Testis (tissue), 2 donors: ENCODE data around the gene ANXA6.

Experiments used
- CTCF ChIP-seq, 3 experiments: fragments of 450-650 bp in 2 of 3; fragments of 200-600 bp in 1 of 3; sonication (generic) in 1 of 3; IDR thresholded peaks; one replicate each; pipeline ENCODE4 v1.5.1; 2016 to 2019; ENCODE audit warnings: antibody characterized with exemption in 3 of 3, mild to moderate bottlenecking in 2 of 3, moderate library complexity in 1 of 3
- POLR2A ChIP-seq: fragments of 450-650 bp; IDR thresholded peaks from one replicate; pipeline ENCODE4 v1.6.1; 2017; ENCODE audit warnings: antibody characterized with exemption, mild to moderate bottlenecking, moderate library complexity

- TF ChIP-seq POLR2A (no peak), CTCF (IDR thresholded peaks at IDR 0.05) (no peak)
Measured at GRCh38 chr5:151191661-151192060, 34.1 kb upstream of the ANXA6 start.
